ENCODE measurements around the gene PNPLA3. TPM values are rescaled to one million over a fixed set of nuclear protein-coding genes. Genes with fewer than 3 reads are reported as not detected.

PNPLA3 gene
- total and polyA plus RNA-seq, 5 experiments from 2014 or later, result 0.60 to 0.63 TPM; not detected in 3

DNA sequence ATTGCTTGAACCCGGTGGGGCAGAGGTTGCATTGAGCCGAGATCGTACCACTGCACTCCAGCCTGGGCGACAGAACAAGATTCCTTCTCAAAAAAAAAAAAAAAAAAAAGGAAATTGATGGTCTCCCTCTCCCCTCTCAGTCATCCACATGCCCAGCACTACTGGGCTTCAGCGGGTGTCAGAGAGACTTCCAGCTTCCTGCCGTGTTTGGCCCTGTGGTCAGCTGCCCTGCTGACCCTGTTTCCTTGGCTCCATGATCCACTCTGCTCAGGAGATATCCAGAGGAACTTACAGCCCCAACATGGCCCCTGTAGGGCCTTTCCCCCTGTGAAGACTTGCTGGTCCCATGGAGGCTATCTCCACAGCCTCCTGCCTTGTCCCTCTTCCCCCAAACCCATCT is 6.1 kb upstream of the PNPLA3 start:
- peaks cover 0 to 2% (median 0%) of the 10 kb centered on the region in 4 donors for H3K4me1 Mint-ChIP-seq
- ATAC-seq (no peak), DNase-seq (no peak)
- H3K27ac Mint-ChIP-seq, result no peak overlapping the region
- no peaks in the 10 kb centered on the region for H3K36me3 Mint-ChIP-seq
- H3K27me3 Mint-ChIP-seq, result peaks cover 3 to 58% (median 30%) of the 10 kb centered on the region in 5 donors
- POLR2A ChIA-PET, result interaction anchor here (0.7 kb wide), 1 partner anchor 466 kb away, joined by 6 read pairs; no protein-coding TSS in a partner anchor
- no peaks in the 10 kb centered on the region for H3K9me3 Mint-ChIP-seq
- H3K4me3 Mint-ChIP-seq, result no peak overlapping the region

DNA sequence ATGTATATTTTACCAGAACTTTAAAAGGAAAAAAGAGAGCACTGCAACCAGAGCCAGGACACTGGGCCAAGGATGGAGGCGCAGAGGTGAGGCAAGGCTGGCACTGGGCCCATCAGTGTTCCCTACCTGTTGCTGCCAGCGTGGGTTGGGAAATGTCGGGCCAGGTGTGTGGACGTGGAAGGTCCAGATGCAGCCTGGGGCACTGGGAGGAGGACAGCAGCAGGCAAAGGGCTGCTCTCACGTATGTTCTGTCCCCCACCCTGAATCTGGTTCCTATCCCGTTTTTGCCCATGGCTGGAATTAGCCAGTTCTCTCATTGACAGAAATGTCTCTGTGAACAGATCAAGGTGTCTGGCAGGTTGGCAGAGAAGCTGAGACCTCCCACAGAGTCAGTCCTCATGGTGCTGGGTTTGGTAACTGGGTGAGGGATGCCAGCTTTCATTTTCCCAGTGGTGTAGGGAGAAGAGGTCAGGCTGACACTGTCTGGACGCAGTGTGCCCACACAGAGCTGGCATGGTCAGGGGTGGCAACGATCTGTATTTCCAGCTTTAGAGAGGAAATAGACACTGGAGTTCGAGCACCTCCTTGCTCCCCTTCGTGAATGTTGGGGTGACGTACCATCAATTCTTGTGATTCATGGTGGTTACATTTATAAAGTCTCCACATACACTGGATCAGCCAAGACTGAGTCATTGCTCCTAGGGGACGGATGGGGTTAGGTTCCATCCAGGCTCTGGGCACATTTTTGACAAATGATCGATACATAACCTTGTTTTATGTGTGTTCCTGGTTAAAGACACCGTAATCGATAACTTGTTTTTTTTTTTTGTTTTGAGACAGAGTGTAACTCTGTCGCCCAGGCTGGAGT is 4.3 kb upstream of the PNPLA3 start:
- ATAC-seq (no peak), DNase-seq (no peak)
- peaks cover 3 to 47% (median 22%) of the 10 kb centered on the region in 5 donors for H3K27me3 Mint-ChIP-seq
- H3K27ac Mint-ChIP-seq, result no peak overlapping the region
- H3K4me1 Mint-ChIP-seq, result peaks cover 0 to 13% (median 5%) of the 10 kb centered on the region in 4 donors
- no peak overlapping the region for H3K4me3 Mint-ChIP-seq
- no peaks in the 10 kb centered on the region for H3K36me3 Mint-ChIP-seq
- H3K9me3 Mint-ChIP-seq, result no peaks in the 10 kb centered on the region
- POLR2A ChIA-PET, result no interaction called here

DNA sequence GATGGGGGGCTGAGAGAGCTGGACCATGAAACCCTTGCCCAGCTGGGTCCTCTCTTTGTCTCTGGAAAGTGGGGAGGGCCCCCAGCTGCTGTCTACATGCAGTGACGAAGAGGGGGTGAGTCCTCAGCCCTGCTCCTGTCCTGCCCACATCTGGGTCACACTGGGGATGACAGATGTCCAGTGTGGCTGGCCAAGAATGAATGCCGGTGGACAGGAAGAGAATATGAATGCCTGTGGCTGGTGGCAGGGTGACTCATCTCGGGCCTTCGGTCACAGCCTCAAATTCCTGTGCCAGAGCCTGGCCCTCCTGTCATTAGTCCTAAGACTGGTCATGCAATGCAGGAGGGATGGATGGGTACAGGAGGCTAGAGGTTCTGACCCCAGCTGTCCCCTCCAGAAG is 2.2 kb upstream of the PNPLA3 start:
- Mint-ChIP-seq H3K27ac (no peak overlapping the region), H3K36me3 (no peaks in the 10 kb centered on the region), H3K4me3 (no peak overlapping the region), H3K4me1 (peaks cover 0 to 13% (median 6%) of the 10 kb centered on the region in 4 donors), H3K9me3 (peaks cover 0 to 2% (median 0%) of the 10 kb centered on the region in 9 donors), H3K27me3 (peaks cover 5 to 48% (median 24%) of the 10 kb centered on the region in 5 donors)
- POLR2A ChIA-PET, result no interaction called here
- DNase-seq, result no peak
- ATAC-seq, result no peak

DNA sequence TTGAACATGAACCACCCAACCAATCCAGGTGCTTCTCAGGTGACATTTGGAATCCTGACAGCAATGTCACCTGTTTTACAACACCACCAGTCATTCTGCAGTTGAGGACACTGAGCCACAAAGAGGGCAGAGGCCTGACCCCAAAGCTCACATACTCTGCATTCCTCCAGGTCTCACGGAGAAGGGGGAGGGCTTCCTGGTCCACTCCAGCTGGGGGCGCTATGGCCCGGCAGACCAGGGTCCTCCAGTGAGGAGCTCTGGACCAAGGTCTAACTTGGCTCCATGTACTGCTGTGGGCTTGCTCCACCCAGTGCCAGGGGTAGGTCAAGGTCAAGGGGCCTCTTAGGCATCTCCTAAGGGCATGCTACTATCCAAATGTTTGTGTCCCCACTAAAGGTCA is 1.5 kb upstream of the PNPLA3 start:
- Mint-ChIP-seq H3K27ac (no peak overlapping the region), H3K36me3 (no peaks in the 10 kb centered on the region), H3K4me1 (peaks cover 0 to 13% (median 6%) of the 10 kb centered on the region in 4 donors), H3K9me3 (peaks cover 0 to 2% (median 0%) of the 10 kb centered on the region in 9 donors), H3K27me3 (peaks cover 5 to 44% (median 21%) of the 10 kb centered on the region in 5 donors), H3K4me3 (peak overlapping the region in 2 of 10 donors; percentile 41 to 95)
- no peak for DNase-seq
- POLR2A ChIA-PET, result interaction anchor here (0.6 kb wide), 1 partner anchor 1405 kb away, joined by 3 read pairs; no protein-coding TSS in a partner anchor
- no peak for ATAC-seq

DNA sequence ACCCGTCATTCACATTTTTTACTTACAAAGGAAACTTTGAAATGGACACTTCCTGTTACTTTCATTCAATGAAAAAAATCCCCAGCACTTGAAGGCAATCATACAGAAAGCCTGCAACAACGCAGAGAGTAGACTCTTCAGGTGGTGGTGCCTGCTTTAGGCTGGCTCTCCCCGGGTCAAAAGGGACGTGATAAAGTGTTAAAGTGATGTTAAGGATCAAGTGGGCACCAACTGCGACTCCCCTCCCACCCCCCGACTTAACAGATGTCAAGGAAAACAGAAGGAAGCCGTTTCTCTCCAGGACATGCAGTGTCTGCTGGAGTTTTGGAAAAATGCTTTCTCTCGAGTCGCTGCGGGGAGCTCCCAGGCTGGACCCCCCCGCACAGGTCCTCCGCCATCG is 414 bp upstream of the PNPLA3 start:
- DNase-seq, result peak in 2 of 10 donors; percentile 18 to 36
- peaks cover 0 to 13% (median 6%) of the 10 kb centered on the region in 4 donors for H3K4me1 Mint-ChIP-seq

DNA sequence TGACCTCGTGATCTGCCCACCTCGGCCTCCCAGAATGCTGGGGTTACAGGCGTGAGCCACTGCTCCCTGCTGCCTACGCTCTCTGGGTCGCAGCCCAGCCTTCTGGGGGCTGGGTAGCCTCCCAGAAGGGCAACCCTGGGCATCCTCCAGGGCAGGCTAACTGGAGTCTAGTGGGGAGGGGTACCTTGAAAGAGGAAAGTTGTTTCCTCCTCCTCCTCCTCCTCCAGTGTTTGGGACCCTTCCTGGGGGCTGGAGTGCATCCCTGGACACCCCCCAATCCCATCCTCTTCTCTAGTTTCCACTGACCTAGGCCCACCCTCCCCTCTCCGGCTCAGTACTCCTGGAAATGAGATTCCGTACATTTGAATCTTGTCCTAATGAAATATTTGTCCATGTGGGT is 1.3 kb downstream of the PNPLA3 start:
- no peaks in the 10 kb centered on the region for H3K36me3 Mint-ChIP-seq
- no peak for ATAC-seq
- H3K4me1 Mint-ChIP-seq, result peaks cover 0 to 13% (median 6%) of the 10 kb centered on the region in 4 donors
- DNase-seq, result no peak
- H3K4me3 Mint-ChIP-seq, result peak overlapping the region; percentile 56 to 78 (median 66)
- peaks cover 0 to 2% (median 0%) of the 10 kb centered on the region in 9 donors for H3K9me3 Mint-ChIP-seq
- POLR2A ChIA-PET, result no interaction called here
- peaks cover 0 to 28% (median 12%) of the 10 kb centered on the region in 5 donors for H3K27me3 Mint-ChIP-seq
- H3K27ac Mint-ChIP-seq, result peak overlapping the region in 3 of 10 donors; percentile 22 to 56 (median 51)

More for the DNA sequence above, 414 bp upstream of the PNPLA3 start:
- Mint-ChIP-seq H3K9me3 (peaks cover 0 to 2% (median 0%) of the 10 kb centered on the region in 9 donors), H3K27ac (peak overlapping the region in 8 of 10 donors; percentile 36 to 88 (median 75)), H3K27me3 (peaks cover under 1 to 39% (median 21%) of the 10 kb centered on the region in 5 donors), H3K4me3 (peak overlapping the region; percentile 78 to 95 (median 92)), H3K36me3 (no peaks in the 10 kb centered on the region)
- POLR2A ChIA-PET, result interaction anchor here (1.0 kb wide), 1 partner anchor 32 kb away, joined by 3 read pairs; the partner anchor contains the start of gene SAMM50
- peak; percentile 38 to 59 for ATAC-seq

DNA sequence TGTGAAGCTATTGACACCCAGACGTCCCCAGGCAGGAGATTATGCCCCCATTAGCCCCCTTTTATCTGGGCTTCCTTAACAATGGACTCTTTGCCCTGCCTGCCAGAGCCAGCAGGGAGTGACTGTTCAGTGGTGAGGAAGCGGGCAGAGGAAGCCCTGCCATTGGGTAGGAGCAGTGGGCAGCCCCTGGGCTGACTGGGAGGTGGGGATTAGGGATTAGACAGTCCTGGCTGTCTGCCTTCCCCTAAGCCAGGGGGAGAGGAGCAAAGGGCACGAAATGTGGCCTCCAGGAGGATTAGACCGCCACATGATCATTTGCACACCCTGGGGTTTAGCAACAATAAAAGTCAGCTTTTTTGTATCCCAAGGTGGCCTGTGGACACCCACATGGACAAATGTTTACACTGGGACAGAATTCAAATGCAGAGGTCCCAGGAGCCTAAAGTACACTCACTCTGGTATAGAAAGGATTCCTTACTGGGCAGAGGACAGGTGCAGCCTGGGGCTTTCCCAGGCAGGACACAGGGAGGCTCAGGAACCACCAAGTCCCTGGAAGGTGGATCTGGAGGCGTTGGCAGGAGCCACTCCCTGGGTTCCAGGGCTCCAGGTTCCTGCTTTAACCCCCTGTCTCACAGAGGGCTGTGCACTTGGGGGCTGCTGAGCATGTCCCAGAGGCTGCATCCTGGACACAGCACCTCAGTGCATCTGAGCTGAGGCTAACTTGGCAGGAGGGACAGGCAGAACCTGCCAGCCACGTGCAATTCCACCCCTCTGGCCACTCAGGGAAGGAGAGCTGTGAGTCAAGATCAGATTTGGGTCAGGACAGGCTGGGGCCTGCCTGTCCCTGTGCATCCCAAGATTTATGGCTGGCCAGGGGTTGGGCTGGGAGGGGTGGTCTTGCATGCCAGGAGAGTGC is 2.1 kb downstream of the PNPLA3 start:
- POLR2A ChIA-PET, result no interaction called here
- Mint-ChIP-seq H3K9me3 (peaks cover 0 to 2% (median 0%) of the 10 kb centered on the region in 9 donors), H3K4me1 (peaks cover 0 to 13% (median 6%) of the 10 kb centered on the region in 4 donors), H3K4me3 (peak overlapping the region in 9 of 10 donors; percentile 56 to 78 (median 66)), H3K27ac (peak overlapping the region in 2 of 10 donors; percentile 31 to 56), H3K27me3 (peaks cover 0 to 24% (median 11%) of the 10 kb centered on the region in 5 donors), H3K36me3 (no peaks in the 10 kb centered on the region)
- DNase-seq, result no peak
- no peak for ATAC-seq

DNA sequence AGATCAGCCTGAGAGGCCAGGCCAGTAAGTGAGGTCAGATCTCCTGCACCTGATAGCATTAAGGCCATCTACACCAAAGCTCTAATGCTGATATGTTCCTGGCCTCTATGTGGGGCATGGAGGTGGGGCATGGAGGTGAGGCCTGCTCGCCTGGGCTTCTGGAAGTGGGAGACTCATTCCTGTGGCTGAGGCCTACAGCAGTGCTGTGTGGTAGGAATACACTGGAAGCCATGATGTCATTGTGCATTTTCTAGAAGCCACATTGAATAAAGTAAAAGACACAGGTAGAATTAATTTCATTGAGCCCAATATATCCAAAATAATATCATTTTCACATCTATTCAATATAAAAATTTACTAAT is 2.7 kb downstream of the PNPLA3 start:
- H3K4me1 Mint-ChIP-seq, result peaks cover 0 to 13% (median 6%) of the 10 kb centered on the region in 4 donors
- no peaks in the 10 kb centered on the region for H3K36me3 Mint-ChIP-seq
- H3K27me3 Mint-ChIP-seq, result peaks cover 0 to 21% (median 8%) of the 10 kb centered on the region in 5 donors
- DNase-seq (no peak), ATAC-seq (no peak)
- no peak overlapping the region for H3K27ac Mint-ChIP-seq
- peak overlapping the region in 1 of 10 donors; percentile 68 for H3K4me3 Mint-ChIP-seq
- peaks cover 0 to 2% (median 0%) of the 10 kb centered on the region in 9 donors for H3K9me3 Mint-ChIP-seq
- POLR2A ChIA-PET, result no interaction called here

DNA sequence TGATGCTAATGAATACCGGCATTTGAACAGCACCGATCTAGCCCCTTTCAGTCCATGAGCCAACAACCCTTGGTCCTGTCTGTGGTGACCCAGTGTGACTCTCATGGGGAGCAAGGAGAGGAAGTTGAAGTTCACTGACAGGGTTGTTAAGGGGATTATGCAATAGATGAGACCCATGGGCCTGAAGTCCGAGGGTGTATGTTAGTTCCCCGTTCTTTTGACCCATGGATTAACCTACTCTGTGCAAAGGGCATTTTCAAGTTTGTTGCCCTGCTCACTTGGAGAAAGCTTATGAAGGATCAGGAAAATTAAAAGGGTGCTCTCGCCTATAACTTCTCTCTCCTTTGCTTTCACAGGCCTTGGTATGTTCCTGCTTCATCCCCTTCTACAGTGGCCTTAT is 4.9 kb downstream of the PNPLA3 start:
- Mint-ChIP-seq H3K4me1 (peaks cover 0 to 5% (median under 1%) of the 10 kb centered on the region in 4 donors), H3K36me3 (no peaks in the 10 kb centered on the region), H3K27me3 (peaks cover 0 to 16% (median 4%) of the 10 kb centered on the region in 5 donors), H3K9me3 (peaks cover 0 to 2% (median 0%) of the 10 kb centered on the region in 9 donors), H3K27ac (peak overlapping the region in 1 of 10 donors; percentile 60), H3K4me3 (peak overlapping the region in 1 of 10 donors; percentile 41)
- POLR2A ChIA-PET, result no interaction called here
- ATAC-seq (no peak), DNase-seq (no peak)

DNA sequence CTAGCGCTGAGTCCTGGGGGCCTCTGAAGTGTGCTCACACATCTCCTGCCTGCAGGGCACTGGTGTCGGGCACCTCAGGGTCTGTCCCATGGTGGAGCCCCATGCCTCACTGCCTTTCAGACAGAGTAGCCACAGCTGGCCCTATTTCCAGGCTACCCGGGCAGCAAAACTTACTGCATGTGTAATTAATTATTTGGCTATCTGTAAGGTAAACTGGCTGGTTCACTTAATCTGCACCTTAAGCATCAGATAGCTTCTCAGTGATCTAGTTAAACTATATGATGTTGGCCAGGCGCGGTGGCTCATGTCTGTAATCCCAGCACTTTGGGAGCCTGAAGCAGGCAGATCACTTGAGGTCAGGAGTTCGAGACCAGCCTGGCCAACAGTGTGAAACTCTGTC is 5.3 kb downstream of the PNPLA3 start:
- no peaks in the 10 kb centered on the region for H3K36me3 Mint-ChIP-seq
- POLR2A ChIA-PET, result no interaction called here
- no peak overlapping the region for H3K27ac Mint-ChIP-seq
- peaks cover 0 to 2% (median under 1%) of the 10 kb centered on the region in 4 donors for H3K4me1 Mint-ChIP-seq
- peaks cover 0 to 20% (median 6%) of the 10 kb centered on the region in 5 donors for H3K27me3 Mint-ChIP-seq
- peaks cover 0 to 2% (median 0%) of the 10 kb centered on the region in 9 donors for H3K9me3 Mint-ChIP-seq
- peak overlapping the region in 1 of 10 donors; percentile 41 for H3K4me3 Mint-ChIP-seq
- DNase-seq (no peak), ATAC-seq (no peak)

DNA sequence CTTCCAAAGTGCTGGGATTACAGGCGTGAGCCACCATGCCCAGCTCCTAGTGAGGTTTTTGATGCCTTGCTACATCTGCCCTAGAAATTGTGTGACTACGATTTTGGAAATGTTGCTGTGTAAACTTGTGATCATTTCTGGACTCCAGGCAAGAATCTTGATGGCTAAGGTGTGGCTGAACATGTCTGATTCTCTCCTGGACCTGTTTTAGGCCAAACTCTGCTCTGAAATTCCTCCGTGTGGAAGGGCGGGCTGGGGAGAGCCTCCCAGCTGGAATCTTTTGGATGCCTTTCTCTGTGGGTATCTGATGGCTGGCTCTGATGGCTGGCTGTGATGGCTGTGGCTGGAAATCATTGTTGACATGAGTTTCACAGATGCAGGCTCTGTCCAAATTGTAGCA is 8.2 kb downstream of the PNPLA3 start:
- Mint-ChIP-seq H3K27me3 (peaks cover 2 to 34% (median 12%) of the 10 kb centered on the region in 5 donors), H3K9me3 (no peaks in the 10 kb centered on the region), H3K36me3 (no peaks in the 10 kb centered on the region), H3K27ac (no peak overlapping the region), H3K4me3 (no peak overlapping the region), H3K4me1 (no peaks in the 10 kb centered on the region)
- ATAC-seq (no peak), DNase-seq (no peak)
- POLR2A ChIA-PET, result no interaction called here

DNA sequence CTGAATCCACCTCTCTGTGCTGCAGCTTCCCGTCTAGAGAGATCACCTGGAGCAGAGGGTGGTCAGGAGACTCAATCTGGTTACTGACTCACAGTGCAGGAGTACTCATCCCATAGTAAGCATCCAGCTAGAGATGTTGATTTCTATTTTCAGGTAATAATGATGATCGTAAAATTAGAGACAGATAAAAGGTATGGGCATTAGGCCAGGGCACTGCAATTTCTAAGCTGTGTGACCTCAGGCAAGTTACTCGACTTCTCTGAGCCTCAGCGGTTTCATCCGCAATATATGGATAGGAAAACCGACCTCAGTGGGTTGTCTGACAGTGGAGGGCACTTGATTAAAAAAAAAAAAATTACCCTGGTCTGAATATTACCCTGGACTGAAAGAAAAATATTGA is 17.8 kb downstream of the PNPLA3 start:
- Mint-ChIP-seq H3K9me3 (peaks cover 0 to 7% (median 0%) of the 10 kb centered on the region in 9 donors), H3K4me1 (peaks cover 0 to 6% (median under 1%) of the 10 kb centered on the region in 4 donors), H3K36me3 (no peaks in the 10 kb centered on the region), H3K4me3 (no peak overlapping the region), H3K27ac (no peak overlapping the region), H3K27me3 (peaks cover 0 to 32% (median 28%) of the 10 kb centered on the region in 5 donors)
- no peak for DNase-seq
- ATAC-seq, result no peak
- POLR2A ChIA-PET, result no interaction called here
